Measurements from ENCODE around the gene CDX1. TPM values are rescaled to one million over a fixed set of nuclear protein-coding genes. Genes with fewer than 3 reads are reported as not detected.

CDX1 gene
- total RNA-seq, 1 donor from 2014 or later = not detected

GRCh38 chr5:150123542-150123941, 43.0 kb upstream of the CDX1 start:
- no peaks in the 10 kb centered on the region for H3F3A ChIP-seq (ENCODE audit: low read depth)
- H3K27ac ChIP-seq = no peak overlapping the region
- no peak overlapping the region for H3K9ac ChIP-seq
- H3K9me3 Mint-ChIP-seq = no peaks in the 10 kb centered on the region
- no peak overlapping the region for H3K4me3 Mint-ChIP-seq
- H3K4me1 Mint-ChIP-seq = peaks cover 8% of the 10 kb centered on the region
- peaks cover 8% of the 10 kb centered on the region for H3K27me3 Mint-ChIP-seq (ENCODE audit: insufficient read depth, low read depth)
- DNase-seq (ENCODE audit: low spot score) = no peak
- H3K9me3 ChIP-seq (ENCODE audit: low read depth) = no peaks in the 10 kb centered on the region
- no peak overlapping the region for H3K27ac Mint-ChIP-seq
- H3K4me1 ChIP-seq = peaks cover 5% of the 10 kb centered on the region
- H3K4me2 ChIP-seq = no peak overlapping the region
- no peak overlapping the region for H3K4me3 ChIP-seq
- H3K79me2 ChIP-seq (ENCODE audit: low read depth) = no peaks in the 10 kb centered on the region
- H3K36me3 ChIP-seq = no peaks in the 10 kb centered on the region
- H2AFZ ChIP-seq (replicated peaks) = no peak overlapping the region
- no peaks in the 10 kb centered on the region for H4K20me1 ChIP-seq (ENCODE audit: low read depth)
- no peaks in the 10 kb centered on the region for H3K36me3 Mint-ChIP-seq
- no peaks in the 10 kb centered on the region for H3K27me3 ChIP-seq
- TF ChIP-seq, protein P1, sequence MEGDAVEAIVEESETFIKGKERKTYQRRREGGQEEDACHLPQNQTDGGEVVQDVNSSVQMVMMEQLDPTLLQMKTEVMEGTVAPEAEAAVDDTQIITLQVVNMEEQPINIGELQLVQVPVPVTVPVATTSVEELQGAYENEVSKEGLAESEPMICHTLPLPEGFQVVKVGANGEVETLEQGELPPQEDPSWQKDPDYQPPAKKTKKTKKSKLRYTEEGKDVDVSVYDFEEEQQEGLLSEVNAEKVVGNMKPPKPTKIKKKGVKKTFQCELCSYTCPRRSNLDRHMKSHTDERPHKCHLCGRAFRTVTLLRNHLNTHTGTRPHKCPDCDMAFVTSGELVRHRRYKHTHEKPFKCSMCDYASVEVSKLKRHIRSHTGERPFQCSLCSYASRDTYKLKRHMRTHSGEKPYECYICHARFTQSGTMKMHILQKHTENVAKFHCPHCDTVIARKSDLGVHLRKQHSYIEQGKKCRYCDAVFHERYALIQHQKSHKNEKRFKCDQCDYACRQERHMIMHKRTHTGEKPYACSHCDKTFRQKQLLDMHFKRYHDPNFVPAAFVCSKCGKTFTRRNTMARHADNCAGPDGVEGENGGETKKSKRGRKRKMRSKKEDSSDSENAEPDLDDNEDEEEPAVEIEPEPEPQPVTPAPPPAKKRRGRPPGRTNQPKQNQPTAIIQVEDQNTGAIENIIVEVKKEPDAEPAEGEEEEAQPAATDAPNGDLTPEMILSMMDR (IDR thresholded peaks at IDR 0.05) = no peak
- TF ChIP-seq EZH2 (IDR thresholded peaks at IDR 0.05) = no peak
- TF ChIP-seq EZH2phosphoT487 (IDR thresholded peaks at IDR 0.05) = no peak

- Histone ChIP-seq H3K4me2 (no peak overlapping the region), H3K9ac (no peak overlapping the region), H3K27ac (no peak overlapping the region), H3K4me1 (peaks cover 5% of the 10 kb centered on the region), H3K4me3 (no peak overlapping the region), H2AFZ (replicated peaks) (no peak overlapping the region), H3K27me3 (no peaks in the 10 kb centered on the region), H3F3A (ENCODE audit: low read depth) (no peaks in the 10 kb centered on the region), H3K79me2 (ENCODE audit: low read depth) (no peaks in the 10 kb centered on the region), H3K9me3 (ENCODE audit: low read depth) (no peaks in the 10 kb centered on the region), H3K36me3 (no peaks in the 10 kb centered on the region), H4K20me1 (ENCODE audit: low read depth) (no peaks in the 10 kb centered on the region)
- Mint-ChIP-seq H3K36me3 (no peaks in the 10 kb centered on the region), H3K4me1 (peaks cover 8% of the 10 kb centered on the region), H3K27me3 (ENCODE audit: insufficient read depth, low read depth) (peaks cover 10% of the 10 kb centered on the region), H3K27ac (no peak overlapping the region), H3K9me3 (no peaks in the 10 kb centered on the region), H3K4me3 (no peak overlapping the region)
- no peak for DNase-seq (ENCODE audit: low spot score)
- TF ChIP-seq EZH2 (IDR thresholded peaks at IDR 0.05) (no peak), EZH2phosphoT487 (IDR thresholded peaks at IDR 0.05) (no peak)
- TF ChIP-seq, protein P1 (IDR thresholded peaks at IDR 0.05) = no peak
Measured at GRCh38 chr5:150124111-150124557, 42.4 kb upstream of the CDX1 start.

- Histone ChIP-seq H3K27me3 (no peaks in the 10 kb centered on the region), H3F3A (ENCODE audit: low read depth) (no peaks in the 10 kb centered on the region)
Measured at GRCh38 chr5:150124596-150124995, 42.0 kb upstream of the CDX1 start.

More at GRCh38 chr5:150124596-150124995, 42.0 kb upstream of the CDX1 start:
- peaks cover 5% of the 10 kb centered on the region for H3K4me1 ChIP-seq
- Mint-ChIP-seq H3K4me3 (no peak overlapping the region), H3K9me3 (no peaks in the 10 kb centered on the region), H3K27ac (no peak overlapping the region), H3K36me3 (no peaks in the 10 kb centered on the region), H3K27me3 (ENCODE audit: insufficient read depth, low read depth) (peaks cover 10% of the 10 kb centered on the region), H3K4me1 (peaks cover 8% of the 10 kb centered on the region)
- H3K4me3 ChIP-seq = no peak overlapping the region
- no peak overlapping the region for H3K27ac ChIP-seq
- no peak overlapping the region for H3K4me2 ChIP-seq
- no peak for DNase-seq (ENCODE audit: low spot score)
- no peaks in the 10 kb centered on the region for H3K9me3 ChIP-seq (ENCODE audit: low read depth)
- no peak overlapping the region for H2AFZ ChIP-seq (replicated peaks)
- TF ChIP-seq EZH2 (IDR thresholded peaks at IDR 0.05) (no peak), EZH2phosphoT487 (IDR thresholded peaks at IDR 0.05) (no peak)
- TF ChIP-seq, protein P1 (IDR thresholded peaks at IDR 0.05) = no peak
- H3K79me2 ChIP-seq (ENCODE audit: low read depth) = no peaks in the 10 kb centered on the region
- H3K36me3 ChIP-seq = no peaks in the 10 kb centered on the region
- H3K9ac ChIP-seq = no peak overlapping the region
- no peaks in the 10 kb centered on the region for H4K20me1 ChIP-seq (ENCODE audit: low read depth)

Data from neural progenitor cell (in vitro differentiated cells).